H9 (cell line): ENCODE data around the gene PARD3. TPM values are rescaled to one million over a fixed set of nuclear protein-coding genes. Genes with fewer than 3 reads are reported as not detected.

Source experiments
- DNase-seq: peaks from one replicate; pipeline ENCODE4 v3.0.0-alpha.2; 2017
- H2AFZ ChIP-seq: one replicate; pipeline ENCODE4 v1.6.1; 2013; ENCODE audit warnings: mild to moderate bottlenecking, low read length, control low read depth, moderate library complexity
- H2AK5ac ChIP-seq: 2 replicates; pipeline ENCODE4 v1.6.1; 2013; ENCODE audit warnings: low read length, control low read depth, mixed read lengths; ENCODE audit not compliant: insufficient read length
- H2BK120ac ChIP-seq: one replicate; pipeline ENCODE4 v1.6.1; 2013; ENCODE audit warnings: low read depth, mild to moderate bottlenecking, low read length, control low read depth, inconsistent platforms; ENCODE audit not compliant: poor library complexity, severe bottlenecking
- H2BK12ac ChIP-seq: 2 replicates; pipeline ENCODE4 v1.6.1; 2013; ENCODE audit warnings: low read length, control low read depth, mixed read lengths, low read depth; ENCODE audit not compliant: insufficient read length
- H2BK15ac ChIP-seq: 2 replicates; pipeline ENCODE4 v1.6.1; 2013; ENCODE audit warnings: low read depth, low read length, control low read depth
- H2BK20ac ChIP-seq: one replicate; pipeline ENCODE4 v1.6.1; 2013; ENCODE audit warnings: low read depth, mild to moderate bottlenecking, low read length, control low read depth, inconsistent platforms; ENCODE audit not compliant: poor library complexity, severe bottlenecking
- H2BK5ac ChIP-seq: 2 replicates; pipeline ENCODE4 v1.6.1; 2013; ENCODE audit warnings: low read length, control low read depth, mixed read lengths; ENCODE audit not compliant: insufficient read length
- H3K14ac ChIP-seq: 2 replicates; pipeline ENCODE4 v1.6.1; 2013; ENCODE audit warnings: low read length, control low read depth; ENCODE audit not compliant: insufficient read depth
- H3K18ac ChIP-seq: 2 replicates; pipeline ENCODE4 v1.6.1; 2013; ENCODE audit warnings: low read depth, mild to moderate bottlenecking, mixed read lengths, low read length, control low read depth; ENCODE audit not compliant: insufficient read length
- H3K23ac ChIP-seq: 2 replicates; pipeline ENCODE4 v1.6.1; 2013; ENCODE audit warnings: low read length, control low read depth, mixed read lengths, low read depth; ENCODE audit not compliant: insufficient read length
- H3K23me2 ChIP-seq: 2 replicates; pipeline ENCODE4 v1.6.1; 2013; ENCODE audit warnings: low read depth, mild to moderate bottlenecking, mixed read lengths, low read length, control low read depth; ENCODE audit not compliant: insufficient read length, poor library complexity, severe bottlenecking
- H3K27ac ChIP-seq: 2 replicates; pipeline ENCODE4 v1.5.1; 2013; ENCODE audit warnings: low read length, control low read depth, mixed read lengths, low read depth; ENCODE audit not compliant: insufficient read length
- H3K27me3 ChIP-seq: 2 replicates; pipeline ENCODE4 v1.6.1; 2013; ENCODE audit warnings: low read length, control low read depth, inconsistent platforms; ENCODE audit not compliant: insufficient read depth
- H3K4ac ChIP-seq: 2 replicates; pipeline ENCODE4 v1.6.1; 2013; ENCODE audit warnings: low read depth, mild to moderate bottlenecking, control low read depth, inconsistent platforms, low read length, moderate library complexity
- H3K4me1 ChIP-seq: 2 replicates; pipeline ENCODE4 v1.6.1; 2013; ENCODE audit warnings: low read length, control low read depth, inconsistent platforms; ENCODE audit not compliant: insufficient read depth
- H3K4me2 ChIP-seq: 2 replicates; pipeline ENCODE4 v1.6.1; 2013; ENCODE audit warnings: low read length, control low read depth, mixed read lengths; ENCODE audit not compliant: insufficient read length, insufficient read depth
- H3K56ac ChIP-seq: 2 replicates; pipeline ENCODE4 v1.6.1; 2013; ENCODE audit warnings: low read depth, mild to moderate bottlenecking, mixed read lengths, low read length, control low read depth; ENCODE audit not compliant: insufficient read length
- H3K79me1 ChIP-seq: 2 replicates; pipeline ENCODE4 v1.6.1; 2013; ENCODE audit warnings: low read depth, mild to moderate bottlenecking, moderate library complexity, low read length, control low read depth, inconsistent platforms; ENCODE audit not compliant: insufficient read depth, poor library complexity, severe bottlenecking
- H3K79me2 ChIP-seq: 2 replicates; pipeline ENCODE4 v1.6.1; 2013; ENCODE audit warnings: low read length, control low read depth, inconsistent platforms; ENCODE audit not compliant: insufficient read depth
- H3K9ac ChIP-seq: 2 replicates; pipeline ENCODE4 v1.6.1; 2013; ENCODE audit warnings: low read length, control low read depth, mixed read lengths; ENCODE audit not compliant: insufficient read length; ENCODE audit errors: extremely low read depth
- H3K9me3 ChIP-seq: one replicate; pipeline ENCODE4 v1.6.1; 2013; ENCODE audit warnings: low read depth, low read length, inconsistent platforms; ENCODE audit not compliant: control insufficient read depth
- H3T11ph ChIP-seq: one replicate; pipeline ENCODE4 v1.6.1; 2013; ENCODE audit warnings: mild to moderate bottlenecking, low read length, control low read depth, inconsistent platforms
- H4K20me1 ChIP-seq: one replicate; pipeline ENCODE4 v1.6.1; 2013; ENCODE audit not compliant: control insufficient read depth, insufficient read length, insufficient read depth
- H4K5ac ChIP-seq: 2 replicates; pipeline ENCODE4 v1.6.1; 2013; ENCODE audit warnings: low read depth, mild to moderate bottlenecking, mixed read lengths, low read length, control low read depth; ENCODE audit not compliant: insufficient read length
- H4K8ac ChIP-seq: replicated peaks from 2 replicates; pipeline ENCODE4 v1.6.1; 2013; ENCODE audit warnings: low read length, control low read depth, mixed read lengths, low read depth; ENCODE audit not compliant: insufficient read length
- H4K91ac ChIP-seq: 2 replicates; pipeline ENCODE4 v1.6.1; 2013; ENCODE audit warnings: low read depth, mild to moderate bottlenecking, moderate library complexity, mixed read lengths, low read length, control low read depth; ENCODE audit not compliant: insufficient read length
- H3K27ac Mint-ChIP-seq, 3 experiments: 2 replicates in 2 of 3; 3 replicates in 1 of 3; pipeline ENCODE4 v1.8.0; 2020 to 2021; ENCODE audit warnings: mixed read lengths in 3 of 3, mild to moderate bottlenecking in 1 of 3, moderate library complexity in 1 of 3
- H3K27me3 Mint-ChIP-seq: 2 replicates; pipeline ENCODE4 v1.8.0; 2021; ENCODE audit warnings: low read depth, mild to moderate bottlenecking, moderate library complexity, mixed read lengths
- H3K36me3 Mint-ChIP-seq, 3 experiments: 2 replicates in 2 of 3; 3 replicates in 1 of 3; pipeline ENCODE4 v1.8.0; 2020 to 2021; ENCODE audit warnings: low read depth in 3 of 3, mixed read lengths in 3 of 3; ENCODE audit not compliant: insufficient read depth in 1 of 3
- H3K4me1 Mint-ChIP-seq, 2 experiments: 2 replicates each; pipeline ENCODE4 v1.8.0; 2020; ENCODE audit warnings: mixed read lengths in 2 of 2
- H3K4me3 Mint-ChIP-seq, 2 experiments: 2 replicates in 1 of 2; 3 replicates in 1 of 2; pipeline ENCODE4 v1.8.0; 2020 to 2021; ENCODE audit warnings: mild to moderate bottlenecking in 2 of 2, mixed read lengths in 2 of 2, moderate library complexity in 1 of 2
- H3K9me3 Mint-ChIP-seq, 2 experiments: 2 replicates in 1 of 2; 3 replicates in 1 of 2; pipeline ENCODE4 v1.8.0; 2020; ENCODE audit warnings: mild to moderate bottlenecking in 2 of 2, mixed read lengths in 2 of 2, moderate library complexity in 1 of 2
- WGBS: extraction: QIAGEN DNeasy Blood & Tissue Kit; methylation state at CpG from one replicate; pipeline ENCODE4 v1.1.7; 2013; ENCODE audit warnings: missing lambda C conversion rate, low lambda C conversion rate, mixed read lengths; ENCODE audit not compliant: insufficient read length; ENCODE audit errors: extremely low coverage; 5-methylcytosine and 5-hydroxymethylcytosine counted together
- total RNA-seq: library from RNA; stranded (reverse); gene quantifications from 2 replicates; pipeline ENCODE4 v1.2.1, GENCODE V29; 2021
- TF ChIP-seq, protein P1 (sequence below): fragments of 200-600 bp; sonication (generic); conservative IDR thresholded peaks from 3 replicates; pipeline ENCODE4 v1.8.0; 2021; ENCODE audit warnings: antibody characterized with exemption, mild to moderate bottlenecking

PARD3 gene
- total RNA-seq, 1 experiment from 2014 or later: 44.7 TPM

DNA sequence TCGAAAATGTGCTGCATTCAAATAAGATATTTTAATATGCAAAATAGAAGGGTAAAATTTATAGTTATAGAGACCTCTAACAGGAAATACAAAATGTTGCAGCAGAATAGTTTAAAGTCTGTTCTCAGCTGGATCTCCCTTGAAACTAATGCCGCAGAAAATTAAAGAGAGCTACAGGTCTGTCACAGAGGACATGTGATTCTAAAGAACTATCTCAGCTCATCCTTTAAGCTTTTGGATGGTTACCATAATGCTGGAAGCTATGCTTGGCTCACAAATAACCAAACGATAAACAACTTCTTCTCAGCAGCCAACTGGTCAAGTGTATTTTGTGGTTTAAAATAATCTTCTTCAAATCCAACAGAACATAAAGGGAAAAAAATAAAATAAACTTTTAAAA lies 353.0 kb downstream of the PARD3 start:
- Histone ChIP-seq H2AK5ac (no peak overlapping the region), H3K9me3 (no peaks in the 10 kb centered on the region), H3K79me1 (no peaks in the 10 kb centered on the region), H3K4me2 (no peak overlapping the region), H4K20me1 (no peaks in the 10 kb centered on the region), H4K8ac (no peak overlapping the region), H3K23ac (no peak overlapping the region), H3K27ac (no peak overlapping the region), H3T11ph (no peak overlapping the region), H3K9ac (no peak overlapping the region), H2BK5ac (no peak overlapping the region), H2BK15ac (no peak overlapping the region), H3K4ac (no peak overlapping the region), H3K4me1 (no peaks in the 10 kb centered on the region), H3K27me3 (no peaks in the 10 kb centered on the region), H3K23me2 (no peaks in the 10 kb centered on the region), H3K56ac (no peak overlapping the region), H2AFZ (no peak overlapping the region), H2BK12ac (no peak overlapping the region), H2BK120ac (no peak overlapping the region), H3K79me2 (no peaks in the 10 kb centered on the region), H4K5ac (no peak overlapping the region), H2BK20ac (no peak overlapping the region), H3K14ac (no peak overlapping the region), H4K91ac (no peak overlapping the region), H3K18ac (no peak overlapping the region)
- Mint-ChIP-seq H3K4me3 (no peak overlapping the region), H3K27ac (no peak overlapping the region), H3K9me3 (no peaks in the 10 kb centered on the region), H3K4me1 (no peaks in the 10 kb centered on the region), H3K27me3 (no peaks in the 10 kb centered on the region), H3K36me3 (peaks cover 0 to 1% (median 0%) of the 10 kb centered on the region in 3 experiments; a peak in 3 of 7 replicates)
- WGBS: no CpG with 5 or more reads among the region's 3 CpGs
- TF ChIP-seq, protein P1, sequence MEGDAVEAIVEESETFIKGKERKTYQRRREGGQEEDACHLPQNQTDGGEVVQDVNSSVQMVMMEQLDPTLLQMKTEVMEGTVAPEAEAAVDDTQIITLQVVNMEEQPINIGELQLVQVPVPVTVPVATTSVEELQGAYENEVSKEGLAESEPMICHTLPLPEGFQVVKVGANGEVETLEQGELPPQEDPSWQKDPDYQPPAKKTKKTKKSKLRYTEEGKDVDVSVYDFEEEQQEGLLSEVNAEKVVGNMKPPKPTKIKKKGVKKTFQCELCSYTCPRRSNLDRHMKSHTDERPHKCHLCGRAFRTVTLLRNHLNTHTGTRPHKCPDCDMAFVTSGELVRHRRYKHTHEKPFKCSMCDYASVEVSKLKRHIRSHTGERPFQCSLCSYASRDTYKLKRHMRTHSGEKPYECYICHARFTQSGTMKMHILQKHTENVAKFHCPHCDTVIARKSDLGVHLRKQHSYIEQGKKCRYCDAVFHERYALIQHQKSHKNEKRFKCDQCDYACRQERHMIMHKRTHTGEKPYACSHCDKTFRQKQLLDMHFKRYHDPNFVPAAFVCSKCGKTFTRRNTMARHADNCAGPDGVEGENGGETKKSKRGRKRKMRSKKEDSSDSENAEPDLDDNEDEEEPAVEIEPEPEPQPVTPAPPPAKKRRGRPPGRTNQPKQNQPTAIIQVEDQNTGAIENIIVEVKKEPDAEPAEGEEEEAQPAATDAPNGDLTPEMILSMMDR: no peak
- no peak for DNase-seq
